Activated naive CD8-positive, alpha-beta T cell treated with anti-CD3 and anti-CD28 coated beads, Interleukin-2, amount 50 U/mL, for 24 hours (primary cell): ENCODE measurements around the gene NDC80.
"Not testable (repeated sequence)": the region's sequence is repeated elsewhere in the genome, so short reads cannot be mapped to it uniquely, and the experiment has no call there.

ENCODE experiments used
- ATAC-seq: fragments of 150-1000 bp; cut with Tn5 transposase; one replicate; pipeline ENCODE4 v1.10.0; 2021
- DNase-seq: peaks from one replicate; pipeline ENCODE4 v3.0.0; 2021
- H3K27ac Mint-ChIP-seq: one replicate; pipeline ENCODE4 v1.8.0; 2021; ENCODE audit warnings: mild to moderate bottlenecking, mixed read lengths
- H3K27me3 Mint-ChIP-seq: one replicate; pipeline ENCODE4 v1.8.0; 2021; ENCODE audit warnings: mixed read lengths
- H3K36me3 Mint-ChIP-seq: one replicate; pipeline ENCODE4 v1.8.0; 2021; ENCODE audit warnings: low read depth, mixed read lengths
- H3K4me1 Mint-ChIP-seq: one replicate; pipeline ENCODE4 v1.8.0; 2021; ENCODE audit warnings: mixed read lengths
- H3K4me3 Mint-ChIP-seq: one replicate; pipeline ENCODE4 v1.8.0; 2021; ENCODE audit warnings: mild to moderate bottlenecking, moderate library complexity, mixed read lengths
- H3K9me3 Mint-ChIP-seq: one replicate; pipeline ENCODE4 v1.8.0; 2021; ENCODE audit warnings: mixed read lengths

NDC80 gene

GRCh38 chr18:2571200-2572170 is at the start of gene NDC80, which contains the start of gene METTL4:
Gene NDC80 (plus strand): TSS chr18:2571557. CDS start chr18:2572986, 1,429 bp downstream.
Gene METTL4 (minus strand): TSS chr18:2571505. CDS start chr18:2567216, 4,289 bp downstream.
- H3K36me3 Mint-ChIP-seq, result peaks cover 50% of the 10 kb centered on the region
- H3K27ac Mint-ChIP-seq, result peak within 1 kb of the TSS; percentile 98

GRCh38 chr18:2522112-2522511 is 49.2 kb upstream of the NDC80 start:
- no peaks in the 10 kb centered on the region for H3K36me3 Mint-ChIP-seq
- H3K27me3 Mint-ChIP-seq, result no peaks in the 10 kb centered on the region
- ATAC-seq (no peak), DNase-seq (no peak)
- H3K27ac Mint-ChIP-seq, result no peak overlapping the region
- H3K4me1 Mint-ChIP-seq, result no peaks in the 10 kb centered on the region
- H3K9me3 Mint-ChIP-seq, result no peaks in the 10 kb centered on the region
- H3K4me3 Mint-ChIP-seq, result no peak overlapping the region

More at GRCh38 chr18:2571200-2572170, at the start of gene NDC80, which contains the start of gene METTL4:
- Mint-ChIP-seq H3K4me3 (peak within 1 kb of the TSS; percentile 99), H3K27me3 (no peaks in the 10 kb centered on the region), H3K4me1 (peaks cover 51% of the 10 kb centered on the region), H3K9me3 (no peaks in the 10 kb centered on the region)
- peak; percentile 89 for DNase-seq
- ATAC-seq, result peak; percentile 93

GRCh38 chr18:2524794-2525198 is 46.6 kb upstream of the NDC80 start:
- not testable (repeated sequence) for H3K4me1 Mint-ChIP-seq, H3K27me3 Mint-ChIP-seq

GRCh38 chr18:2526329-2526728 is 45.0 kb upstream of the NDC80 start:
- DNase-seq (no peak), ATAC-seq (no peak)
- no peak overlapping the region for H3K27ac Mint-ChIP-seq
- no peaks in the 10 kb centered on the region for H3K4me1 Mint-ChIP-seq
- no peaks in the 10 kb centered on the region for H3K36me3 Mint-ChIP-seq
- no peaks in the 10 kb centered on the region for H3K27me3 Mint-ChIP-seq
- H3K4me3 Mint-ChIP-seq, result no peak overlapping the region
- no peaks in the 10 kb centered on the region for H3K9me3 Mint-ChIP-seq

More at GRCh38 chr18:2524794-2525198, 46.6 kb upstream of the NDC80 start:
- not testable (repeated sequence) for H3K36me3 Mint-ChIP-seq, H3K9me3 Mint-ChIP-seq, H3K4me3 Mint-ChIP-seq, H3K27ac Mint-ChIP-seq, ATAC-seq, DNase-seq

GRCh38 chr18:2529154-2529553 is 42.2 kb upstream of the NDC80 start:
- DNase-seq, result no peak
- no peaks in the 10 kb centered on the region for H3K27me3 Mint-ChIP-seq
- peaks cover 8% of the 10 kb centered on the region for H3K36me3 Mint-ChIP-seq
- H3K9me3 Mint-ChIP-seq, result no peaks in the 10 kb centered on the region
- H3K4me3 Mint-ChIP-seq, result no peak overlapping the region
- H3K27ac Mint-ChIP-seq, result no peak overlapping the region
- ATAC-seq, result no peak
- no peaks in the 10 kb centered on the region for H3K4me1 Mint-ChIP-seq

GRCh38 chr18:2531751-2532150 is 39.6 kb upstream of the NDC80 start:
- Mint-ChIP-seq H3K27ac (no peak overlapping the region), H3K36me3 (peaks cover 11% of the 10 kb centered on the region), H3K9me3 (no peaks in the 10 kb centered on the region), H3K4me1 (peaks cover 4% of the 10 kb centered on the region), H3K4me3 (no peak overlapping the region), H3K27me3 (no peaks in the 10 kb centered on the region)
- ATAC-seq (no peak), DNase-seq (no peak)

- H3K36me3 Mint-ChIP-seq, result peaks cover 11% of the 10 kb centered on the region
- no peaks in the 10 kb centered on the region for H3K9me3 Mint-ChIP-seq
Measured at GRCh38 chr18:2532797-2533196, 38.6 kb upstream of the NDC80 start.

GRCh38 chr18:2534906-2535305 is 36.5 kb upstream of the NDC80 start:
- peaks cover 4% of the 10 kb centered on the region for H3K4me1 Mint-ChIP-seq
- DNase-seq, result no peak
- H3K27ac Mint-ChIP-seq, result no peak overlapping the region
- H3K36me3 Mint-ChIP-seq, result peaks cover 14% of the 10 kb centered on the region
- ATAC-seq, result no peak
- H3K27me3 Mint-ChIP-seq, result no peaks in the 10 kb centered on the region
- H3K4me3 Mint-ChIP-seq, result no peak overlapping the region
- H3K9me3 Mint-ChIP-seq, result no peaks in the 10 kb centered on the region

More at GRCh38 chr18:2532797-2533196, 38.6 kb upstream of the NDC80 start:
- H3K27ac Mint-ChIP-seq, result no peak overlapping the region
- H3K27me3 Mint-ChIP-seq, result no peaks in the 10 kb centered on the region
- ATAC-seq (no peak), DNase-seq (no peak)
- peaks cover 4% of the 10 kb centered on the region for H3K4me1 Mint-ChIP-seq
- no peak overlapping the region for H3K4me3 Mint-ChIP-seq

- Mint-ChIP-seq H3K36me3 (peaks cover 16% of the 10 kb centered on the region), H3K27ac (no peak overlapping the region)
- ATAC-seq, result no peak
Measured at GRCh38 chr18:2535419-2535910, 35.9 kb upstream of the NDC80 start.

GRCh38 chr18:2536063-2536462 is 35.3 kb upstream of the NDC80 start:
- Mint-ChIP-seq H3K27me3 (no peaks in the 10 kb centered on the region), H3K27ac (no peak overlapping the region), H3K4me1 (peaks cover 4% of the 10 kb centered on the region), H3K36me3 (peaks cover 19% of the 10 kb centered on the region), H3K9me3 (no peaks in the 10 kb centered on the region), H3K4me3 (no peak overlapping the region)
- DNase-seq (no peak), ATAC-seq (no peak)

More at GRCh38 chr18:2535419-2535910, 35.9 kb upstream of the NDC80 start:
- Mint-ChIP-seq H3K27me3 (no peaks in the 10 kb centered on the region), H3K4me1 (peaks cover 4% of the 10 kb centered on the region), H3K4me3 (no peak overlapping the region), H3K9me3 (no peaks in the 10 kb centered on the region)
- no peak for DNase-seq

- DNase-seq (no peak), ATAC-seq (no peak)
- peaks cover 4% of the 10 kb centered on the region for H3K4me1 Mint-ChIP-seq
- H3K27ac Mint-ChIP-seq, result no peak overlapping the region
- H3K36me3 Mint-ChIP-seq, result peaks cover 19% of the 10 kb centered on the region
- H3K27me3 Mint-ChIP-seq, result no peaks in the 10 kb centered on the region
- H3K4me3 Mint-ChIP-seq, result no peak overlapping the region
- no peaks in the 10 kb centered on the region for H3K9me3 Mint-ChIP-seq
Measured at GRCh38 chr18:2536493-2536892, 34.9 kb upstream of the NDC80 start.

- H3K4me3 Mint-ChIP-seq, result no peak overlapping the region
- H3K27me3 Mint-ChIP-seq, result no peaks in the 10 kb centered on the region
- ATAC-seq, result no peak
- peaks cover 16% of the 10 kb centered on the region for H3K36me3 Mint-ChIP-seq
- H3K4me1 Mint-ChIP-seq, result peaks cover 4% of the 10 kb centered on the region
- no peak for DNase-seq
- H3K9me3 Mint-ChIP-seq, result no peaks in the 10 kb centered on the region
- no peak overlapping the region for H3K27ac Mint-ChIP-seq
Measured at GRCh38 chr18:2537296-2537695, 34.1 kb upstream of the NDC80 start.

- DNase-seq, result no peak
- H3K4me3 Mint-ChIP-seq, result no peak overlapping the region
- ATAC-seq, result no peak
- H3K4me1 Mint-ChIP-seq, result peaks cover 4% of the 10 kb centered on the region
- no peak overlapping the region for H3K27ac Mint-ChIP-seq
- peaks cover 11% of the 10 kb centered on the region for H3K36me3 Mint-ChIP-seq
- no peaks in the 10 kb centered on the region for H3K9me3 Mint-ChIP-seq
- no peaks in the 10 kb centered on the region for H3K27me3 Mint-ChIP-seq
Measured at GRCh38 chr18:2538236-2538635, 33.1 kb upstream of the NDC80 start.

GRCh38 chr18:2538844-2539243 is 32.5 kb upstream of the NDC80 start:
- DNase-seq (no peak), ATAC-seq (no peak)
- no peaks in the 10 kb centered on the region for H3K27me3 Mint-ChIP-seq
- H3K4me1 Mint-ChIP-seq, result peaks cover 4% of the 10 kb centered on the region
- peaks cover 11% of the 10 kb centered on the region for H3K36me3 Mint-ChIP-seq
- H3K9me3 Mint-ChIP-seq, result no peaks in the 10 kb centered on the region
- no peak overlapping the region for H3K27ac Mint-ChIP-seq
- no peak overlapping the region for H3K4me3 Mint-ChIP-seq

GRCh38 chr18:2540575-2540974 is 30.8 kb upstream of the NDC80 start:
- no peaks in the 10 kb centered on the region for H3K9me3 Mint-ChIP-seq
- no peak for ATAC-seq
- H3K27me3 Mint-ChIP-seq, result no peaks in the 10 kb centered on the region
- H3K36me3 Mint-ChIP-seq, result peaks cover 11% of the 10 kb centered on the region
- H3K27ac Mint-ChIP-seq, result no peak overlapping the region
- peaks cover under 1% of the 10 kb centered on the region for H3K4me1 Mint-ChIP-seq
- no peak for DNase-seq
- H3K4me3 Mint-ChIP-seq, result no peak overlapping the region
